ENCODE data around the gene SLC44A5. TPM values are rescaled to one million over a fixed set of nuclear protein-coding genes. Genes with fewer than 3 reads are reported as not detected.

The SLC44A5 gene
- total RNA-seq, 2 donors from 2014 or later, result 3.6 to 5.4 TPM

DNA sequence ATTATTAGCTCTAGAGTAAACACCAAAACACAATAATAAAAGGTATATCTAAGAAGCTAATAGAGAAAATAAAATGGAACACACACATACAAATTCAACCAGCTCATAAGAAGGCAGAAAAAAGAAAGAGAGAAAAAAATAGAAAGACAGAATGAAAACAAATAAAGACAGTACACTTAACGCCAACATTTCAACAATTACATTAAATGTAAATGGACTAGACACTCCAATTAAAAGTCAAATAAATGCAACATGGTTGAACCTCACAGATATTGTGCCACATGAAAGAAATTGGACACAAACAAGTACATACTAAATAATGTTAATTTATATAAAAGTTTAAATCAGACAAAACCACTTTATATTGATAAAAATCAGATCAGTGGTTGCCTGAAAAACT, 56.0 kb downstream of the SLC44A5 start:
- H3K9me3 ChIP-seq, result no peaks in the 10 kb centered on the region
- 71 to 72% methylated on average over 1 of the region's 1 CpG for WGBS, 2 donors
- intact Hi-C loops (cut with DNase I), result no loop called here

DNA sequence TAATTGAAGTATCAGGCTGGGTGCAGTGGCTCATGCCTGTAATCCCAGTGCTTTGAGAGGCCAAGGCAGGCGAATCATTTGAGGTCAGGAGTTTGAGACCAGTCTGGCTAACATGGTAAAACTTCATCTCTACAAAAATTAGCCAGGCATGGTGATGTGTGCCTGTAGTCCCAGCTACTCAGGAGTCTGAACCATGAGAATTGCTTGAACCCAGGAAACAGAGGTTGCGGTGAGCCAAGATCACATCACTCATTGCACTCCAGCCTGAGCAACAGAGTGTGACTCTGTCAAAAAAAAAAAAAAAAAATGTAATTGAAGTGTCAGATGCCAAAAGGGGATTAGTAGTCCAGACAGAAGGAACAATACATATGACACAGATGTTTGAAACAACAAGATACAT, 56.7 kb downstream of the SLC44A5 start:
- no peak overlapping the region for H3K27ac ChIP-seq
- no peak overlapping the region for H3K4me3 ChIP-seq
- TF ChIP-seq POLR2A (IDR thresholded peaks at IDR 0.05), result no peak
- TF ChIP-seq, protein P1, sequence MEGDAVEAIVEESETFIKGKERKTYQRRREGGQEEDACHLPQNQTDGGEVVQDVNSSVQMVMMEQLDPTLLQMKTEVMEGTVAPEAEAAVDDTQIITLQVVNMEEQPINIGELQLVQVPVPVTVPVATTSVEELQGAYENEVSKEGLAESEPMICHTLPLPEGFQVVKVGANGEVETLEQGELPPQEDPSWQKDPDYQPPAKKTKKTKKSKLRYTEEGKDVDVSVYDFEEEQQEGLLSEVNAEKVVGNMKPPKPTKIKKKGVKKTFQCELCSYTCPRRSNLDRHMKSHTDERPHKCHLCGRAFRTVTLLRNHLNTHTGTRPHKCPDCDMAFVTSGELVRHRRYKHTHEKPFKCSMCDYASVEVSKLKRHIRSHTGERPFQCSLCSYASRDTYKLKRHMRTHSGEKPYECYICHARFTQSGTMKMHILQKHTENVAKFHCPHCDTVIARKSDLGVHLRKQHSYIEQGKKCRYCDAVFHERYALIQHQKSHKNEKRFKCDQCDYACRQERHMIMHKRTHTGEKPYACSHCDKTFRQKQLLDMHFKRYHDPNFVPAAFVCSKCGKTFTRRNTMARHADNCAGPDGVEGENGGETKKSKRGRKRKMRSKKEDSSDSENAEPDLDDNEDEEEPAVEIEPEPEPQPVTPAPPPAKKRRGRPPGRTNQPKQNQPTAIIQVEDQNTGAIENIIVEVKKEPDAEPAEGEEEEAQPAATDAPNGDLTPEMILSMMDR (IDR thresholded peaks at IDR 0.05), result no peak
- DNase-seq (no peak), ATAC-seq (no peak)
- H3K27me3 ChIP-seq, result no peaks in the 10 kb centered on the region
- no peaks in the 10 kb centered on the region for H3K36me3 ChIP-seq (replicated peaks in 1 of 2; ENCODE audit: insufficient read depth in 1 of 2, low read depth in 2 of 2)
- 89 to 97% methylated on average over 2 of the region's 2 CpGs for WGBS, 2 donors
- H3K9me3 ChIP-seq, result no peaks in the 10 kb centered on the region
- no peaks in the 10 kb centered on the region for H3K4me1 ChIP-seq
- intact Hi-C loops (cut with DNase I), result no loop called here

More for the DNA sequence above, 56.0 kb downstream of the SLC44A5 start:
- Histone ChIP-seq H3K27ac (no peak overlapping the region), H3K36me3 (replicated peaks in 1 of 2; ENCODE audit: insufficient read depth in 1 of 2, low read depth in 2 of 2) (no peaks in the 10 kb centered on the region), H3K4me1 (no peaks in the 10 kb centered on the region), H3K27me3 (no peaks in the 10 kb centered on the region), H3K4me3 (no peak overlapping the region)
- TF ChIP-seq POLR2A (IDR thresholded peaks at IDR 0.05), result no peak
- TF ChIP-seq, protein P1 (IDR thresholded peaks at IDR 0.05), result no peak
- ATAC-seq, result no peak
- no peak for DNase-seq

DNA sequence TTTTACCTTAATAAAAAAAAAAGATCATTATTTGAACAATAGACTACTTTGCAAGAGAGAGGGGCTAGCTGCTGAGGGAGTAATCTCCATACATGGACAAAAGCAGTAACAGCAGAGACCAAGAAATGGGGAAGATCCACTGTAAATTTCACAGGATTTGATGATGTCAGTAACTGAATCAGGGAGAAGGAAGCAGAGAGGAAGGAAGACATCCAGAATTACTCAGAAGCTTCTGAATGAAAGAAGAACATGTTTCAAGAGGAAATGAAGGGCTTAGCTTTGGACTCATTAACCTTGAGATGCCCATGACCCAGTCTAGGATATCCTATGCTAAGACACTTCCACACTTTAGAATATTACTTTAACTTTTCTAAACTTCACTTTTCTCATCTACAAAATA, 60.4 kb downstream of the SLC44A5 start:
- H3K27me3 ChIP-seq, result no peaks in the 10 kb centered on the region
- DNase-seq (no peak), ATAC-seq (no peak)
- no peaks in the 10 kb centered on the region for H3K36me3 ChIP-seq (replicated peaks in 1 of 2; ENCODE audit: insufficient read depth in 1 of 2, low read depth in 2 of 2)
- no peak overlapping the region for H3K4me3 ChIP-seq
- intact Hi-C loops (cut with DNase I), result no loop called here
- TF ChIP-seq, protein P1 (IDR thresholded peaks at IDR 0.05), result no peak
- H3K4me1 ChIP-seq, result no peaks in the 10 kb centered on the region
- no peaks in the 10 kb centered on the region for H3K9me3 ChIP-seq
- H3K27ac ChIP-seq, result no peak overlapping the region

DNA sequence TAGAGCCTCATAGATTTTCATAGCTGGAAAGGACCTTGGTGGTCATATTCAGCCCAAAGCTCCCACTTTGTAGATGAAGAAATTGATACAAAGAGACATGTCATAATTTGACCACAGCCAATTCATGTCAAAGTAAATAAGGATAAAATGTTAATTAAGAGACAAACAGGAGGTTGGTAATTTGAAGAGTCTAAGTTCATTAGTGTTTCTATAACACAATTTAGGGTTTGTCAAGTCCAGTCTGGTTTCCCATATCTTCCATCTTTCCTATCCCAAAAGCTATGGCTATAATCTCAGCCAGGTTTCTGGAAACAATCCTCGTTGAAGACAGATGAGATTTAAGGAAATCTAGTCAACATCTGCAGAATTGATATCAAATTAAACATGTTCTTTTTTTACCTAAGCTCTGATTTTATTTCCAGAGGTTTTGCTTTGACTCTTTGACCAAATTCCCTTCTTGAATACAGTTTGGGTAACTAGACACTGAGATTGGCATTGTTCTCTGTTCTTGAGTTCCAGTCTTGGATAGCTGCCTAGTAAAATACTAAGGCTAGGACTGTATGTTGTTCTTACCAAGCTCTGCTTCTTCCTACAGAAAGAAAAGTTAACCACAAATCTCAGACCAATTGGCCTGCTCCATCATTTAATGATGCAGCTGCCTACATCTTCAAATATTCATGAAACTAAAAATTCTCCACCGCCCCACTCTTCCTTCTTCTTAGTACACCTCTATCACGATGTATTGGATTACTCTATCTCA, 62.0 kb downstream of the SLC44A5 start:
- ATAC-seq, result no peak

More for the DNA sequence above, 62.0 kb downstream of the SLC44A5 start:
- H3K27me3 ChIP-seq, result no peaks in the 10 kb centered on the region
- H3K4me1 ChIP-seq, result no peaks in the 10 kb centered on the region
- TF ChIP-seq, protein P1 (IDR thresholded peaks at IDR 0.05), result no peak
- TF ChIP-seq POLR2A (IDR thresholded peaks at IDR 0.05), result no peak
- intact Hi-C loops (cut with DNase I), result no loop called here
- DNase-seq, result no peak
- H3K27ac ChIP-seq, result no peak overlapping the region
- H3K4me3 ChIP-seq, result no peak overlapping the region
- no peaks in the 10 kb centered on the region for H3K36me3 ChIP-seq (replicated peaks in 1 of 2; ENCODE audit: insufficient read depth in 1 of 2, low read depth in 2 of 2)
- 55 to 63% methylated on average over 3 of the region's 3 CpGs for WGBS, 2 donors
- H3K9me3 ChIP-seq, result no peaks in the 10 kb centered on the region
